Activated effector memory CD4-positive, alpha-beta T cell treated with anti-CD3 and anti-CD28 coated beads, Interleukin-2, amount 50 U/mL, for 16 hours (primary cell): Measurements from ENCODE around the gene PCBD1.

ENCODE experiments used
- DNase-seq: peaks from one replicate; pipeline ENCODE4 v3.0.0-alpha.2; 2020

Gene PCBD1

DNA sequence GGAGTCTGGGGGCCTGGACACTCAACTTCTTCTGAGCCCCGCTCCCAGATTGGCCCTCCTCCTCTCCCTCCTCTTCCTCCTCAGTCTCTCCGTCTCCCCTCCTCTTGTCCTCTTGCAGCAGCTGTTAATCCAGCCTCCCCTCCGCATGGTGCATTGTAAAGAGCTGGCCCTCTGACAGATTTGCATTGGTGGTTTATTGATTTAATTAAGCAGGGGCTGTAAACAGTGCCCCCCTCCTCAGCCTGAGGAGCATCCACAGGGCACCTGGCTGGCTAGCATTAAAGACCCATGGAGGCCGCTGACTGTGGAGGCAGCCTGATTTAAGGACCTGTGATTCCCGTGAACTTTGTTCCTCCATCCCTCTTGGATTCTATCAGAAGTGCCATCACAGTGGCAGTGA, 28.9 kb upstream of the PCBD1 start:
- no peak for DNase-seq

- DNase-seq, result no peak
These were observed 27.9 kb upstream of the PCBD1 start for GRCh38 chr10:70916241-70916640.

DNA sequence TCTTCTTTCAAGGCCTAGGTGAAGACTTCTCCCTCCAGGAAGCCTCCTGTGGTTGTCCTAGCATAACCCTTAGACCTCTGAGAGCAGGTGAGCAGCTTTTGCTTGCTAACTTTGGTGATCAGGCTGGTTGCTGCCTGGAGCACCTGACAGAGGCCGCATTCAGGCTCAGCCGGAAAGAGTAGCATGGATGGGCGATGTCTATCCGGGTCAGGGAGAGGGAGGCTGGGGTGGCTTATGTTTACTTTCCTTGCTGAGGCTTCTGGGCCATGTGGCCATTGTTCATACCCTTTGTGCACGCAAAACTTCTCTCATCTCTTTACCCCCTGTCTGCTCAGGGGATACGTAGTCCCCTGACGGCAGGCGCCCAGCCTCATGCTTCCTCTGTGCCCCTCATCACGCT, 27.4 kb upstream of the PCBD1 start:
- no peak for DNase-seq

GRCh38 chr10:70915206-70915605, 26.8 kb upstream of the PCBD1 start:
- no peak for DNase-seq

- DNase-seq, result no peak
These were observed 26.0 kb upstream of the PCBD1 start for GRCh38 chr10:70914316-70914864.

DNA sequence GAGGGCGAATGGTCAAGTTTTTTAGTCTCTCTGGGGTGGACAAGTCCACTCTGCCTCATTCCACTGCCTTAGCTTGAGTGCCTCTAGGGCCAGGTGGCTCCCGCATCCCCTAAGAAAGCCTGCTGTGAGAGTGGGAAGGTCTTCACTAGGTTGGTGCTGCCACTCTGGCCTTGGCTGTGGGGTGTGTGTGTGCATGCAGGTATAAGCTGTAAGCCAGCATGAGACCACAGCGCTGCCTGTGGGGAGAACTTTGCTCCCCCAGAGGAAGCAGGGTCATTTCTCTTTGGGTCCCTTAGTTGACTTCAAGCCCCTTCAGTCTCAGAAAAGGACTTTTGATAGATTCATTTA, 25.5 kb upstream of the PCBD1 start:
- DNase-seq, result no peak

DNA sequence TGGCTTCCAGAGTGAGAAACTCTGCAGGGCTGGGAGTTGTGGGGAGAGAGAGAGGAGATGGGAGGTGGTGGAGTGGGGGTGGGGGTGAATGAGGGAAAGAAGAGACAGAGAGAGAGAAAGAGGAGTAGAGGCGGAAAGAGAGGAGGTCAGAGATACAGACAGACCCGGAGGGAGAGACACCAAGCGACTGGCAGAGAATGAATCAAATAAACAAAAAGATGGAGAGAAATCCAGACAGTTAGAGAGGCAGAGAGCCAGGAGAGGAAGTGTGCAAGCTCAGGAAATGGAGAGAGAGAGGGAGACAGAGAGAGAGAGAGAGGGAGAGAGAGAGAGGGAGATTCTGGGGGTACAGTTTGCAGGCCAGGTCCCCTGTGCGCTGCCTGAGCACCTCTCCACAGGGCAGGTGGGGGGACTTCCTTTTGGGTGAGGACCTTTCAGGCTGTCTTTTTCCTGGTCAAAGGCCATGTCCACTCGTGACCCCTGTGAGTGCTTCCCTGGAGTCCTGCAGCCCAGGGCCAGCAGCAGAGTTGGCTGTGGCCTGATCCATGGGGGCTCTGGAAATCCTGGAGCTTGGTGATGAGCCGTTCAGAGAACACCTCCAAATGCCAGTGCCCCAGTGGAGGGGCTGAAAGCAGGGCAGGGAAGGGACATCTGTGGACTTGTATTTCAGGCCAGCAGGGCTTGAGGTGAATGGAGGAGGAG, 25.0 kb upstream of the PCBD1 start:
- no peak for DNase-seq

GRCh38 chr10:70912556-70912955, 24.2 kb upstream of the PCBD1 start:
- no peak for DNase-seq

GRCh38 chr10:70911386-70911785, 23.0 kb upstream of the PCBD1 start:
- no peak for DNase-seq

DNA sequence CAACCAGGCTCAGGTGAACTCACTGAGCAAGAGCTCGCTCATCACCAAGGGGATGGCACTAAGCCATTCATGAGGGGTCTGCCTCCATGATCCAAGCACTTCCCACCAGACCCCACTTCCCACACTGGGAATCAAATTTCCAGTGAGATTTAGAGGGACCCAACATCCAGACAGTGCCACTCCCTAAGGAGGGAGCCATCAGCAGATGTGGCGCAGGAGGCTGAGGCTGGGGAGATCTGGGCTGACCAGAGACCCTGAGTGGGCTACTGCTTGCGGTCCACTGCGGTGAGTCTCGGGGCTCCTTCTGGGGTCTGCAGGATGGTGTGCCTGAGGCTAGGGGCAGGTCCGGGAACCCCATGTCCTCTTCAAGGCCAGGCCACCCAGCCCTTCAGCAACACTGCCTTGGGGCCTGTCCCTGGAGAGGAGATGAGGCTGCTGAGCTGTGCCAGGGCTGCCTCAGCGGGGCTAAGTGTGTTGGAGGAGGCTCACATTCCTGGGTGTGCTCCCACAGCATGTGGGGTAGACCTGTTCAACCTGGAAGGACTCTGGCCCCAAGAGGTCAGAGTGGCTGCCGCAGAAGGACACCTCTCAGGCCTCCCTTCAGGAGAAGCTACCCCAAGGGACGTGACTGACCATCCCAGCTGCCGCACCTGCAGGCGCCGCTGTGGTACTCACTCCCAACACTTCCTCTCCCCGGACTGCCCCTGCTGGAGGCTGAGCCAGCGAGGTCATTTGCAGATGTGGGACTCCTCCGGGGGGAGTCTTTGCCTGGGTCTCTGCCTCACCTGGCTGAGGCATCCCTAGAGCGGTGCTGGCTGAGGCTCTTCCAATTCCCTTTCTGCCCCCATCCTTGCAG, 22.3 kb upstream of the PCBD1 start:
- DNase-seq, result no peak

- no peak for DNase-seq
These were observed 21.1 kb upstream of the PCBD1 start for GRCh38 chr10:70909326-70909935.

GRCh38 chr10:70908406-70909296, 20.3 kb upstream of the PCBD1 start:
- DNase-seq, result no peak

DNA sequence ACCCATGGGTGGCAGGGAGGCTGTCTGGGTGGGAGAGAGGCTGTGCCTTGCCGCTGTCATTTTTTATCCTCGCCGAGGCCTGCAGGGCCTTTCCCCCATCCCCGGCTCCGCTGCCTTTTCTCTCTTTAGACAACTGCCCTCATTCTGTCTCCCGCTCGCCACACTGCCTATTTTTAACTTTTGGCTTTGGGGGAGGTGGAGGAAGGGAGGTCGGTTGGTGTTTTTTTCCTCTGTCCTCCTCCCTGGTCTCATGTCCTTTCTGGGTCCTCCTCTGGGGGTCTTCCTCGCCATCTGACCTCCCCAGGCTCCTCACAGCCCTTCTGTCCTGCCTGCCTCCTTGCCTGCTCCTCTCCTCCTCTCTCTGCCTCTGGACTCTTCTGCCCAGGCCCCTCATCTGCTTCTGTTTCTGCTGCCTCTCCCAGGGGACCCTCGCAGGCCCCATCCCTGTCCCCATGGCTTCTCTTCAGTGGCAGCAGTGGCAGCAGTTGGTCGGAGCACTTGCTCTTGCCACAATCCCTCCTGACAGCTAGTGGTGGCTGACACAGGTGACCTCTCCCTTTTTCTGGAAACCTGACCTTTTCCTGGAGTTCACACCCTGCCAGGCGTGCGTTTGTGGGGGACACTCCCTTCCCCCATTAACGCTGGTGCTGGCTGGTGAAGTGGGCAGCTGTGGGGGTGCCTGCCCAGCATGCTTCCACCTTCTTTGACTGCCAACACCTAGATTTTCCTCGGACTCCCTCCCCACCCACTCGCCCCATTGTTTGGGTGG, 19.5 kb upstream of the PCBD1 start:
- peak; percentile 28 for DNase-seq

- DNase-seq, result peak; percentile 27
These were observed 18.7 kb upstream of the PCBD1 start for GRCh38 chr10:70906953-70907636.

GRCh38 chr10:70906031-70906783, 17.8 kb upstream of the PCBD1 start:
- peak; percentile 38 for DNase-seq

DNA sequence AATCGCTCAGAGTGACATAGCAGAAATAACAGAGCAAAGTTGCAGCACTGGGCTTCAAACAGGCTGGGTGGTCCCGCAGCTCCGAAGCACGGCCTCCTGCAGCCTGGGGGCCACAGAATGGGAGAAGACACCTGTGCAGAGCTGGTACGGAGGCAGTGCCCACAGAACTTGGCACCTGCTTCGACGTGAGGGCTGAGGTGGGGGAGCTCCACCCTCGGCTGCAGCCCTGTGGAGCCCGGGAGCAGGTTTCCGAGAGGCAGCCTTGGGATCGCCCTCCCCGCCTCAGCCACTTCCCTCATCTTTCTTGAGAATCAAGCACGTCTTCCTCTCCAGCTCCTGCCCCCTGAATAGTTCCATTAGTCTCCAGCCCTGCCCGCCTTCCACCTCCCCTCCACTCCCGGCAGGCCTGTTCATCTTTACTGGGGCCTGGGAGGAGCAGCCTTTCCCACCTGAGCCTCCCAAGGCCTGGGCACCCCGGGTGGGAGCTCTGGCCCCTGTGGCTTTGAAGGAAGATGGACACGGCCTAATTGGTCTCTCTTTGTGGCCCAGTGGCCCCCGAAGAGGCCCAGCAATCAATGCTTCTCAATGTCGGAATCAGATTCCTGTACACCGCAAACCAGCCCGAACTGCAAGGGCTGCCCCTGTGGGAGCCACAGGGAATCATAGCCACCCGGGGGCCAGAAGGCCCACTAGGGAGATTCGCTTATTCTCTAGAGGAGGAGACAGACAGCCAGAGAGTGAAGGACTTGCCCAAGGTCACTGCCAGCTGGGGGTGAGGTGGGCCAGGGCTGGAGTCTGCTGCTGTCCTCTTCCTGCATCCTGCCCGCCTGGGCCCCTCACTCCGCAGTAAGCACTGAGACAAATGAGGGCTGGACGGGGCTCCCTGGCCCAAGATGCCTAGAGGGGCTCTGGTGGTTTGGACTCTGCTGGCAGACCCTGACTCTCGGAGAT, 17.0 kb upstream of the PCBD1 start:
- DNase-seq, result peak; percentile 44

- peak; percentile 72 for DNase-seq
These were observed 15.0 kb upstream of the PCBD1 start for GRCh38 chr10:70903262-70903921.

GRCh38 chr10:70902661-70903261, 14.4 kb upstream of the PCBD1 start:
- DNase-seq, result no peak
